HS-5 (cell line): Measurements from ENCODE around the gene GIGYF1.
"Not testable (repeated sequence)": the region's sequence is repeated elsewhere in the genome, so short reads cannot be mapped to it uniquely, and the experiment has no call there.

Experiments used
- DNase-seq: peaks from one replicate; pipeline ENCODE4 v3.0.0-alpha.2; 2012; ENCODE audit warnings: low read depth

The GIGYF1 gene, protein sequence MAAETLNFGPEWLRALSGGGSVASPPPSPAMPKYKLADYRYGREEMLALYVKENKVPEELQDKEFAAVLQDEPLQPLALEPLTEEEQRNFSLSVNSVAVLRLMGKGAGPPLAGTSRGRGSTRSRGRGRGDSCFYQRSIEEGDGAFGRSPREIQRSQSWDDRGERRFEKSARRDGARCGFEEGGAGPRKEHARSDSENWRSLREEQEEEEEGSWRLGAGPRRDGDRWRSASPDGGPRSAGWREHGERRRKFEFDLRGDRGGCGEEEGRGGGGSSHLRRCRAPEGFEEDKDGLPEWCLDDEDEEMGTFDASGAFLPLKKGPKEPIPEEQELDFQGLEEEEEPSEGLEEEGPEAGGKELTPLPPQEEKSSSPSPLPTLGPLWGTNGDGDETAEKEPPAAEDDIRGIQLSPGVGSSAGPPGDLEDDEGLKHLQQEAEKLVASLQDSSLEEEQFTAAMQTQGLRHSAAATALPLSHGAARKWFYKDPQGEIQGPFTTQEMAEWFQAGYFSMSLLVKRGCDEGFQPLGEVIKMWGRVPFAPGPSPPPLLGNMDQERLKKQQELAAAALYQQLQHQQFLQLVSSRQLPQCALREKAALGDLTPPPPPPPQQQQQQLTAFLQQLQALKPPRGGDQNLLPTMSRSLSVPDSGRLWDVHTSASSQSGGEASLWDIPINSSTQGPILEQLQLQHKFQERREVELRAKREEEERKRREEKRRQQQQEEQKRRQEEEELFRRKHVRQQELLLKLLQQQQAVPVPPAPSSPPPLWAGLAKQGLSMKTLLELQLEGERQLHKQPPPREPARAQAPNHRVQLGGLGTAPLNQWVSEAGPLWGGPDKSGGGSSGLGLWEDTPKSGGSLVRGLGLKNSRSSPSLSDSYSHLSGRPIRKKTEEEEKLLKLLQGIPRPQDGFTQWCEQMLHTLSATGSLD (N-terminal part only)

DNA sequence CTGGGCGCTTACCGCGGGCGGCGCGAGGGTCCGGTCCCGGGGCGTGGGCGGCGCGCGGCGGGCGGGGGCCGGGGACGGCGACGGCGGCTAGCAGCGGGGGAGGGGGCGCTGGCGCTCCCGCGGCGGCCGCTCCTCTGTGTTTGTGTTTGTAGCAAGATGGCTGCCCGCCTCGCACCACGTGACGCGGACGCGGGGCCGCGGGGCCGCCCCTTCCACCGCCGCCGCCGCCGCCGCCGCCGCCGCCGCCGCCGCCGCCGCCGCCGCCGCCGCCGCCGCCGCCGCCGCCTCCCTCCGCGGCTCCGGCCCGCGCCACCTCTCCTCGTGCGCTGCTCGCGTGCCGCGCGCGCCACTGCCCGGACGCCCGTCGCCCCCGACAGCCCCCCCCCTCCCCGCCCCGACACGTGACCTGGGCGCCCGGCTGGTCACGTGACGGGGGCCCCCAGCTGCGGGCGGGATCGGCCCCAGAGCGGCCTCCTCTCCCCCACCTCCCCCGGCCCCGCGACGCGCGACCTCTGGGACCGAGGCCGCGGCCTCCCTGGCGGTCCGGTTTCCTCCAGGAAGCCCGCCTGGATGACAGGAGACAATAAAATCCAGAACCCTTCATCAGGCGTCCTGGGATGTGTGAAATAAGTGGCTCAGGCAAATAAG lies at the start of gene GIGYF1:
Gene GIGYF1 (minus strand): TSS at position 153 of the 648 bp plus-strand sequence. CDS start 6,012 bp downstream, outside the sequence.
- DNase-seq, result no peak

DNA sequence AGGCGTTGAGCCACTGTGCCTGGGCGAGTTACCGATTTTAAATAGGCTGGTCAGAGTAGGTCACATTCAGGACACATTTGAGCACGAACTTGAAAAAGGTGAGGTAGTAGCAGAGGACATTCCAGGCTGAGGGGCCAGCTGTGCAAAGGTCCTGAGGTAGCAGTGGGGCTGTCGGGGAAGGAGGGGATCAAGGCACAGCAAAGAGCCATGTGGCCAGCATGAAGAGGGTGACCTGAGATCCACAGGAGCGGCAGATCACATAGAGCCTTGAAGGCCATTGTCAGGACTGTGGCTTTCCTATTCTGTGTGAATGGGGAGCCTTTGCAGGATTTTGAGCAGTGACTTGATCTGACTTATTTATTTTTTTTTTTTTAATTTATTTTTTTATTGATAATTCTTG lies 45.9 kb upstream of the GIGYF1 start:
- no peak for DNase-seq

DNA sequence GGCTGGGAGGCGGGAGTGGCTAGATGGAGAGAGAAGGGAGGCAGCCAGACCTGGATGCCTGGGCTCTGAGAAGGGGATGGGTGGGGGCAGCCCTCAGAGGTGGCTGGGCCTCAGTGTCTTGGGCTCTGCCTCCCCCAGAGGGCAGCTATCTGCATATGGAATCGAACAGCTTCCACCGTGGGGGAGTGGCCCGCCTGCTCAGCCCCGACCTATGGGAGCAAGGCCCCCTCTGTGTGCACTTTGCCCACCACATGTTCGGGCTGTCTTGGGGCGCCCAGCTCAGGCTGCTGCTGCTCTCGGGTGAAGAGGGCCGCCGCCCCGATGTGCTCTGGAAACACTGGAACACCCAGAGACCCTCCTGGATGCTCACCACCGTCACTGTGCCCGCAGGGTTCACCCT lies 42.6 kb upstream of the GIGYF1 start:
- no peak for DNase-seq

DNA sequence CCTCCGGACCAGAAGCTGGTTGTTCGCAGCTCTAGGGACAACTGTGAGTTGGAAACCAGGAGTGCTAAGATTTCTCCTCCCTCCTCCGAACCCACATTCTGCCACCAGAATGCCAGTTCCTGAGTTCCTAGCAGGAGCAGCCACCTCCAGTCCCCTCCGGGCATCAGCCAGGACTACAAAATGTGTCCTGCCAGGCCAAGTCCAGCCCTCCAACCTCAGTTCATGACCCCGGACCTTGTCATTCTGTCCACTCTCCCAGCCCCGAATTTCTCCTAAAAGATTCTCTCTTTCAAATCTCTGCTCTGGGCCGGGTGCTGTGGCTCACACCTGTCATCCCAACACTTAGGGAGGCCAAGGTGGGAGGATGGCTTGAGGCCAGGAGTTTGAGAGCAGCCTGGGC lies 41.7 kb upstream of the GIGYF1 start:
- no peak for DNase-seq

DNA sequence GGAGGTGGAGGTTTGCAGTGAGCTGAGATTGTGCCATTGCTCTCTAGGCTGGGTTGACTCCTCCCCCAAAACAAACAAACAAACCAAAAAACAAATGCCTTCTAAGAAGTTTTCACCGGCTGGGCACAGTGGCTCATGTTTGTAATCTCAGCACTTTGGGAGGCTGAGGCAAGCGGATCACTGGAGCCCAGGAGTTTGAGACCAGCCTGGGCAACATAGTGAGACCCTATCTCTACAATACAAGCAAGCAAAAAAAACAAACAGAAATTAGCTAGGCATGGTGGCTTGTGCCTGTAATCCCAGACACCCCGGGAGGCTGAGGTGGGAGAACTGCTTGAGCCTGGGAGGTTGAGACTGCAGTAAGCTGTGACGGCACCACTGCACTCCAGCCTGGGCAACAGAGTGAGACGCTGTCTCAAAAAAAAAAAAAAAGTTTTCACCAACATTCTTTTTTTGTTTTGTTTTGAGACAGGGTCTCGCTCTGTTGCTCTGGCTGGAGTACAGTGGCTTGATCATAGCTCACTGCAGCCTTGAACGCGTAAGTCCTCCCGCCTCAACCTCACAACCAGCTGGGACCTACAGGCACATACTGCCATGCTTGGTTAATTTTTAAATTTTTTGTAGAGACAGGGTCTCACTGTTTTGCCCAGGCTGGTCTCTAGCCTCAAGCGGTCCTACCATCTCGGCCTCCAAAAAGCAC lies 38.0 kb upstream of the GIGYF1 start:
- no peak for DNase-seq

DNA sequence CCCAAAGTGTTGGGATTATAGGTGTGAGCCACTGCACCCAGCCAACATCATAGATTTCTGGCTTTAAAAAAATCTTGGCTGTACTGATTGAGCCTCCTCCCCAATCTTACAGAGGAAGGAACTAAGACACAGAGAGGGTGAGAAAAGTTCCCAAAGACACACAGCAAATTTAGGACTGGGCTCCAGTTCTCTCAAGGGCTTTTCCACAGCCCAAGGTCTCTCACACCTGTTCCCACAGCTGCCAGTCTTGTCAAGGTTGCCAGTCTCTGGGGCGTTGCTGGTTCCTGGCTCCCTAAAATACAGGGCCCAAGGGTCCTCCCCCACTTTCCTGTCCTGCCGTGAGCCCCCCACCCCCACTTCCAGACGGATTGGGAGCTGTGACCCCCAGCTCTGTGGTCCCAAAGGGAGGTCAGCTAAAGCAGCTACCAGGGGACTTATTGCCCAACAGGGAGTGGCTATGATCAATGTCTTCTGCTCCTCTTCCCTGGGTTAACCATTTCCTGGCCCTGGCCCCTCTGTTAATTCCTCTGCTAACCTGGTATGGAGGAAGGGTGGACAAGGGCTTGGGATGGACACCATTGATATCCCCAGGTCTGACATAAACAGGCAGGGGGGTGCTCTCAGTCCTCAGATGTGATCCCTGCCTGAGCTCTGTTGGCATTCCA lies 36.2 kb upstream of the GIGYF1 start:
- no peak for DNase-seq

DNA sequence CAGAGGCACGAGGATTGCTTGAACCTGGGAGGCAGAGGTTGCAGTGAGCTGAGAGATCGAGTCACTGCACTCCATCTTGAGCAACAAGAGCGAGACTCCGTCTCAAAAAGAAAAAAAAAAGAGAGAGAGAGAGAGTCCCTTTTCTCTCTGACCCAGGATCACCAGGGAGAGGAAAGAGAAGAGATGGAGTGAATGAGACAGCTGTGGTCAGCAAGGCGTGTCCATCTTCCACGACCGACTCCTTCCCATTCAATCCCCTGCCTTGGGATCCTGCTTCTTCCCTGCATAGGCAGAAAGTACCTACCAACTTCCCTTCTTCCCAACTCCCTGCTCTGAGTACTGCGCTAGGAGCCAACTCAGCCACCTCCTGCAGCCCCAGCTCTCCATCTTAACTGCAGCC lies 34.1 kb upstream of the GIGYF1 start:
- no peak for DNase-seq

DNA sequence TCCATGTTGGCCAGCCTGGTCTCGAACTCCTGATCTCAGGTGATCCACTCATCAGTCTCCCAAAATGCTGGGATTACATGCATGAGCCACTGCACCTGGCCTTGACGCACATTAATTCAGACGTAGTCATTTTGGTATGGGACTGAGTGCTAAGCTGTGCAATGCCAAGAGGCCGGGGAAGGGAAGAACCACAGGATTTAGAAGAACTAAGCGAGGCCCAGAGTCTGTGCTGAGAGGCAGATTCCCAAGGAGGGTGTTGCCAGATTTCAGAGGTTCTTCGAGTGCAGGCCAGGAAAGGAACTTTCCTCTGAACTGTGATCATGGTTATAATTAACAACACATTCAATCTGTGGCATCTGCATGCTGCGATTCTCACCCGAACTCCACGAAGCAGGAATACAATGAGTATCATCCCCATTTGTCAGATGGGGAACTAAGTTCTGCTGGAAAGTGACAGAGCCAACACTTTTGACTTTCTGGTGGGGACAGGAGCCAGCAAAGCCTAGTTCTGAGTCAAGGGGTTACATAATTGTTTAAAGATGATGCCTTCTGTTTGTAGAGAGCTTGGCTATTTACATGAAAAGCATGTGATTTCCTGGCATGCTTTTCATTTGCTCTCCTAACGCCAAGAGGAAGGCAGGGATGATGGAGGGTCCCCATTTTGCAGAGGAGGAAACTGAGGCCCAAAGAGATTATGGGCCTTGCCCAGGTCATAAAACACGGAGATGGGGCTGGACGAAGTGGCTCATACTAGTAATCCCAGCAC lies 33.1 kb upstream of the GIGYF1 start:
- no peak for DNase-seq

DNA sequence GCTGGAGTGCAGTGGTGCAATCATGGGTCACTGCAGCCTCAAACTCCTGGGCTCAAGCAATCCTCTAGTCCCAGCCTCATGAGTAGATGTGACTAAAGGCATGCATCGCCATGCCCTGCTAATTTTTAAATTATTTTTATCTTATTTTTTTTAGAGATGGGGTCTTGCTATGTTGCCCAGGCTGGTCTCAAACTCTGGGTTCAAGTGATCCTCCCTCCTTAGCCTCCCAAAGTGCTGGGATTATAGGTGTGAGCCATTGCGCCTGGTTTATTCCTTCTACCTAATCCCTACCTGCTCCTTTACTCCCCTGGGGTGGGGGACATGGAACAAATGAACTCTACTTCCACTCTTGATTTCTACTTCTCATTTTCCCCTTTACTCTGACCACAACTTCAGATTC lies 30.3 kb upstream of the GIGYF1 start:
- DNase-seq, result not testable (repeated sequence)

DNA sequence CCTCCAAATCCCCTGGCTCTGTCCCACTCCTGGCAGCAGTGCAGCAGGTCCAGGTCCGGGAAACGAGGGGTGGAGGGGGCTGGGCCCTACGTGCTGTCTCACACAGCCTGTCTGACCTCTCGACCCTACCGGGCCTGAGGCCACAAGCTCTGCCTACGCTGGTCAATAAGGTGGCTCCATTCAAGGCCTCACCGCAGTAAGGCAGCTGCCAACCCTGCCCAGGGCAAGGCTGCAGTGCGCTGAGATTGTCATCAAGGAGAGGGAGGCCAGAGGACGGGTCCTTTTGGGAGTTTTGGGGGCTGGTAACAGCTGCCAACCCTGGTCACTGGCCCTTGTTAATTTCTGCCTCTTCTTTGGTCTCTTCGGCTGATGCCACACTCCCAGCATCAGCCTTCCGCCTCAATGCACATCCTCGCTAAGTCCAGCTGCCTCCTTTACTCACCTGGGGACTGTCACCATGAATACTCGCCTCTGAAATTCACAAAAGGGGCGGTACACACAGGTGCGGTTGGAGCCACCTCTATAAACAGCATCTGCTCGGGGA lies 29.8 kb upstream of the GIGYF1 start:
- no peak for DNase-seq

DNA sequence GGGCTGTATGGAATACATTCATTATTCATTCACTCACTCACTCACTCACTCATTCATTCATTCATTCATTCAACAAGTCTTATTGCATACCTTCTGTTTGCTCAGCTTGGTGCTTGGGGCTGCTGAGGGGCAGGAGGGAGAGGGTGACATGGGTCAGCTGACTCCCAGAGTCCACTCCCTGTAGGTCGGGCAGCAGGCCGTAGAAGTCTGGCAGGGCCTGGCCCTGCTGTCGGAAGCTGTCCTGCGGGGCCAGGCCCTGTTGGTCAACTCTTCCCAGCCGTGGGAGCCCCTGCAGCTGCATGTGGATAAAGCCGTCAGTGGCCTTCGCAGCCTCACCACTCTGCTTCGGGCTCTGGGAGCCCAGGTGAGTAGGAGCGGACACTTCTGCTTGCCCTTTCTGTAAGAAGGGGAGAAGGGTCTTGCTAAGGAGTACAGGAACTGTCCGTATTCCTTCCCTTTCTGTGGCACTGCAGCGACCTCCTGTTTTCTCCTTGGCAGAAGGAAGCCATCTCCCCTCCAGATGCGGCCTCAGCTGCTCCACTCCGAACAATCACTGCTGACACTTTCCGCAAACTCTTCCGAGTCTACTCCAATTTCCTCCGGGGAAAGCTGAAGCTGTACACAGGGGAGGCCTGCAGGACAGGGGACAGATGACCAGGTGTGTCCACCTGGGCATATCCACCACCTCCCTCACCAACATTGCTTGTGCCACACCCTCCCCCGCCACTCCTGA lies 28.6 kb upstream of the GIGYF1 start:
- DNase-seq, result no peak

DNA sequence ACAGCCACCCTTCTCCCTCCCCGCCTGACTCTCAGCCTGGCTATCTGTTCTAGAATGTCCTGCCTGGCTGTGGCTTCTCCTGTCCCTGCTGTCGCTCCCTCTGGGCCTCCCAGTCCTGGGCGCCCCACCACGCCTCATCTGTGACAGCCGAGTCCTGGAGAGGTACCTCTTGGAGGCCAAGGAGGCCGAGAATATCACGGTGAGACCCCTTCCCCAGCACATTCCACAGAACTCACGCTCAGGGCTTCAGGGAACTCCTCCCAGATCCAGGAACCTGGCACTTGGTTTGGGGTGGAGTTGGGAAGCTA lies 27.4 kb upstream of the GIGYF1 start:
- no peak for DNase-seq

DNA sequence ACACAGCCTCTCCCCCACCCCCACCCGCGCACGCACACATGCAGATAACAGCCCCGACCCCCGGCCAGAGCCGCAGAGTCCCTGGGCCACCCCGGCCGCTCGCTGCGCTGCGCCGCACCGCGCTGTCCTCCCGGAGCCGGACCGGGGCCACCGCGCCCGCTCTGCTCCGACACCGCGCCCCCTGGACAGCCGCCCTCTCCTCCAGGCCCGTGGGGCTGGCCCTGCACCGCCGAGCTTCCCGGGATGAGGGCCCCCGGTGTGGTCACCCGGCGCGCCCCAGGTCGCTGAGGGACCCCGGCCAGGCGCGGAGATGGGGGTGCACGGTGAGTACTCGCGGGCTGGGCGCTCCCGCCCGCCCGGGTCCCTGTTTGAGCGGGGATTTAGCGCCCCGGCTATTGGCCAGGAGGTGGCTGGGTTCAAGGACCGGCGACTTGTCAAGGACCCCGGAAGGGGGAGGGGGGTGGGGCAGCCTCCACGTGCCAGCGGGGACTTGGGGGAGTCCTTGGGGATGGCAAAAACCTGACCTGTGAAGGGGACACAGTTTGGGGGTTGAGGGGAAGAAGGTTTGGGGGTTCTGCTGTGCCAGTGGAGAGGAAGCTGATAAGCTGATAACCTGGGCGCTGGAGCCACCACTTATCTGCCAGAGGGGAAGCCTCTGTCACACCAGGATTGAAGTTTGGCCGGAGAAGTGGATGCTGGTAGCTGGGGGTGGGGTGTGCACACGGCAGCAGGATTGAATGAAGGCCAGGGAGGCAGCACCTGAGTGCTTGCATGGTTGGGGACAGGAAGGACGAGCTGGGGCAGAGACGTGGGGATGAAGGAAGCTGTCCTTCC lies 26.8 kb upstream of the GIGYF1 start:
- no peak for DNase-seq

DNA sequence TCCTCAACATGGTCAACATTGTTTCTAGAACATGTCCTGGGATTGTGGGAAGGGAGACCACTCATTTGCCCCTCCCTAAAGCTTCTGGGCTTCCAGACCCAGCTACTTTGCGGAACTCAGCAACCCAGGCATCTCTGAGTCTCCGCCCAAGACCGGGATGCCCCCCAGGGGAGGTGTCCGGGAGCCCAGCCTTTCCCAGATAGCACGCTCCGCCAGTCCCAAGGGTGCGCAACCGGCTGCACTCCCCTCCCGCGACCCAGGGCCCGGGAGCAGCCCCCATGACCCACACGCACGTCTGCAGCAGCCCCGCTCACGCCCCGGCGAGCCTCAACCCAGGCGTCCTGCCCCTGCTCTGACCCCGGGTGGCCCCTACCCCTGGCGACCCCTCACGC lies 26.2 kb upstream of the GIGYF1 start, which contains the start of gene EPO:
Gene EPO (plus strand): TSS at position 190 of the 392 bp plus-strand sequence. CDS start 513 bp downstream, outside the sequence.
- DNase-seq, result no peak

DNA sequence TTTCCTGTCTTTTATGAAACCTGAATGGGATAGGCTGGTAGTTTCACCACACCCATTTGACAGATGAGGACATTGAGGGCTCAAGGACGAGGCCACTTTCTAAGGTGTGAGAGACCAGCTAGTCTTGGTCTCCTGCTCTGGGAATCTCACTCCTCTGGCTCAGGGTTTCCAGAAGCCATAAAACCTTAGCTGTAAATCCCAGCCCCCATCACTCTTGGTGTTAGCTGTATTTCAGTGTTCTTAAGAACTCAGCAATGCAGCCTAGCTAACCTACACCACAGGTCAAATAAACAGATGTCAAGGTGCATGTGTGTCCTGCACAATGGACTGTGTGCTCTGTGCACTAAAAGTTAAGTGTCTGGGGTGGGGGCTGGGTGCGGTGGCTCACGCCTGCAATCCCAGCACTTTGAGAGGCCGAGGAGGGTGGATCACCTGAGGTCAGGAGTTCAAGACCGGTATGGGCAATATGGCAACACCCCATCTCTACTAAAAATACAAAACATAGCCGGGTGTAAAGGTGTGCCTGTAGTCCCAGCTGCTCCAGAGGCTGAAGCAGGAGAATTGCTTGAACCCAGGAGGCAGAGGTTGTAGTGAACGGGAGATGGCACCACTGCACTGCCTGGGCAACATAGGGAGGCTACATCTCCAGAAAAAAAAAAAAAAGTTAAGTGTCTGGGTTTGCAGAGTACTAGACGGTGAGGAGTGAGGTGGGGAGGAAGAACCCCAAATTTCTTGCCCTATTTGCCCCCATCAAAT lies 25.7 kb upstream of the GIGYF1 start:
- no peak for DNase-seq

DNA sequence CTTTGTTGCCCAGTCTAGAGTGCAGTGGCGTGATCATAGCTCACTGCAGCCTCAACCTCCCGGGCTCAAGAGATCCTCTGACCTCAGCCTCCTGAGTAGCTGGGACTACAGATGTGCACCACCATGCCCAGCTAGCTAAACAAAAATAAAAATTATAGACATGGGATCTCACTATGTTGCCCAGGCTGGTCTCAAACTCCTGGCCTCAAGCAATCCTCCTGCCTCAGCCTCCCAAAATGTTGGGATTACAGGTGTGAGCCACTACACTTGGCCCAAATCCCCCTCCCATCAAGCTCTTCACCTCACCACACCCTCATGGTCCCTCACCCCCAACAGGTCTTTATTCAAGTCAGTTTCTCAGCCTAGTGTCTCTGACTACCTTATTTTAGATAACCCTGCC lies 23.0 kb upstream of the GIGYF1 start:
- DNase-seq, result not testable (repeated sequence)

DNA sequence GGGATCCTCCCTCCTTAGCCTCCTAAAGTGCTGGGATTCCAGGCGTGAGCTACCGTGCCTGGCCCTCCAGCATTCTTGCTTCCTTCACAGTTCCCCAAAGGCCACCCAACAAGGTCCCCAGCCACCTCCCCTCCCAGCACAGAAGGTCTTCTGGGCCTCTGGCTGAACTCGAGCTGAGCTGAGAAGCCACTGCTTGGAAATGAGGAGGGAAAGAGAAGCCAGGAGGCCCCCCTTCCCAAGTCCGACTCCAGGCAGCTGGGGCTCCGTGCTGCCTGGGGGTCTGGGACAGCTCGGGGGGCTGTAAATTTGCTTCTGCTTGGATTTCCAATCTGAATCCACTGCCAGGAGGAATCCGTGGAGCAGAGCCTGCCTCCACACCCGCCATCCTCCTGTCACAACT lies 20.7 kb upstream of the GIGYF1 start:
- no peak for DNase-seq

DNA sequence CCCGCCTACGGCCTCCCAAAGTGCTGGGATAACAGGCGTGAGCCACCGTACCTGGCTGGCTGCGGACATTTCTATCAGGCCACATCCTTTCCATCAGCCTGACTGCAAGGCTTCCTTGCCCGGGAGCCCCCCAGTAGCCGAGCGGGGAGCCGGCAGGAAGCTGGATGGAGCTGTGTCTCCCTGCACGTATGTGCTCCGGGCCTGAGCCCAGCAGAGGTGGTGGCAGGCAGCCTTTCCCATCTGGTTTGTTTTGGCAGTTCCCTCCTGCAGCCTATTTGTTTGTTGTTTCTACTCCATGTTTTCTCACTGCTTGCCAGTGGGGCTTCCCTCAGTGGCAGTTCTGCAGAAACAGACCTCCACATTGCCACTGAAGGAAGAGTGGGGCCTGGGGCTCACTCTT lies 17.3 kb upstream of the GIGYF1 start:
- DNase-seq, result no peak
